GM18873 (cell line): ENCODE measurements around the gene ZNF280C.
"Not testable (repeated sequence)": the region's sequence is repeated elsewhere in the genome, so short reads cannot be mapped to it uniquely, and the experiment has no call there.

Source experiments
- ATAC-seq: cut with Tn5 transposase; IDR thresholded peaks from one replicate; pipeline ENCODE4 v1.9.1; 2021; ENCODE audit warnings: mild to moderate bottlenecking, moderate library complexity, moderate number of reproducible peaks; ENCODE audit not compliant: unreplicated experiment, low FRiP score

Gene ZNF280C, protein sequence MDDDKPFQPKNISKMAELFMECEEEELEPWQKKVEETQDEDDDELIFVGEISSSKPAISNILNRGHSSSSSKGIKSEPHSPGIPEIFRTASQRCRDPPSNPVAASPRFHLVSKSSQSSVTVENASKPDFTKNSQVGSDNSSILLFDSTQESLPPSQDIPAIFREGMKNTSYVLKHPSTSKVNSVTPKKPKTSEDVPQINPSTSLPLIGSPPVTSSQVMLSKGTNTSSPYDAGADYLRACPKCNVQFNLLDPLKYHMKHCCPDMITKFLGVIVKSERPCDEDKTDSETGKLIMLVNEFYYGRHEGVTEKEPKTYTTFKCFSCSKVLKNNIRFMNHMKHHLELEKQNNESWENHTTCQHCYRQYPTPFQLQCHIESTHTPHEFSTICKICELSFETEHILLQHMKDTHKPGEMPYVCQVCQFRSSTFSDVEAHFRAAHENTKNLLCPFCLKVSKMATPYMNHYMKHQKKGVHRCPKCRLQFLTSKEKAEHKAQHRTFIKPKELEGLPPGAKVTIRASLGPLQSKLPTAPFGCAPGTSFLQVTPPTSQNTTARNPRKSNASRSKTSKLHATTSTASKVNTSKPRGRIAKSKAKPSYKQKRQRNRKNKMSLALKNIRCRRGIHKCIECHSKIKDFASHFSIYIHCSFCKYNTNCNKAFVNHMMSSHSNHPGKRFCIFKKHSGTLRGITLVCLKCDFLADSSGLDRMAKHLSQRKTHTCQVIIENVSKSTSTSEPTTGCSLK

GRCh38 chrX:130268449-130269170 is at the start of gene ZNF280C:
Gene ZNF280C (minus strand): TSS chrX:130268899. CDS start chrX:130260449, 8,450 bp downstream.
- ATAC-seq = peak; percentile 78

- ATAC-seq = no peak
These were observed 36.1 kb upstream of the ZNF280C start for GRCh38 chrX:130304587-130305368.

GRCh38 chrX:130301977-130302376 is 33.3 kb upstream of the ZNF280C start:
- no peak for ATAC-seq

DNA sequence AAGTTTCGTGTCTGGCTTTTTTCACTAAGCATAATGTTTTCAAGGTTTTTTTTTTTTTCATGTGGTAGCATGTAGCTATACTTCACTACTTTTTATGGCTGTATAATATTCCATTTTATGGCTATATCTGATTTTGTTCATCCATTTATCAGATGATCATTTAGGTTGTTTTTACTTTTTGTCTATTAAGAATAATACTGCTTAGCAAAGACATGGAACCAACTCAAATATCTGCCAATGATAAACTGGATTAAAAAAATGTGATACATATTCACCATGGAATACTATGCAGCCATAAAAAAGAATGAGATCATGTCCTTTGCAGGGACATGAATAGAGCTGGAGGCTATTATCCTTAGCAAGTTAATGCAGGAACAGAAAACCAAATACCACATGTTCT is 32.7 kb upstream of the ZNF280C start:
- no peak for ATAC-seq

DNA sequence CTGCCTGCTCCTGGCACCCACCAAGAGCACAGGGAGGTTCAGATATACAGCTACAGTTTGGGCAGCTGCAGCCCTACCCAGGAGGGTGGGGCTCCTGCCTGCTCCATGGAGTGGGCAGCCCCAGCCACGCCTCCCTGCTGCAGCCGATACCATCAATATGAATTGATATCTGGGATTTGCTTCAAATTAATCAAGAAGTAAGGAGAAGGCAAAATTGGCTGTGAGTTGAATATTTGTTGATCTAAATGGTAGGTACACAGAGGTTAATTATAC is 31.2 kb upstream of the ZNF280C start:
- no peak for ATAC-seq

DNA sequence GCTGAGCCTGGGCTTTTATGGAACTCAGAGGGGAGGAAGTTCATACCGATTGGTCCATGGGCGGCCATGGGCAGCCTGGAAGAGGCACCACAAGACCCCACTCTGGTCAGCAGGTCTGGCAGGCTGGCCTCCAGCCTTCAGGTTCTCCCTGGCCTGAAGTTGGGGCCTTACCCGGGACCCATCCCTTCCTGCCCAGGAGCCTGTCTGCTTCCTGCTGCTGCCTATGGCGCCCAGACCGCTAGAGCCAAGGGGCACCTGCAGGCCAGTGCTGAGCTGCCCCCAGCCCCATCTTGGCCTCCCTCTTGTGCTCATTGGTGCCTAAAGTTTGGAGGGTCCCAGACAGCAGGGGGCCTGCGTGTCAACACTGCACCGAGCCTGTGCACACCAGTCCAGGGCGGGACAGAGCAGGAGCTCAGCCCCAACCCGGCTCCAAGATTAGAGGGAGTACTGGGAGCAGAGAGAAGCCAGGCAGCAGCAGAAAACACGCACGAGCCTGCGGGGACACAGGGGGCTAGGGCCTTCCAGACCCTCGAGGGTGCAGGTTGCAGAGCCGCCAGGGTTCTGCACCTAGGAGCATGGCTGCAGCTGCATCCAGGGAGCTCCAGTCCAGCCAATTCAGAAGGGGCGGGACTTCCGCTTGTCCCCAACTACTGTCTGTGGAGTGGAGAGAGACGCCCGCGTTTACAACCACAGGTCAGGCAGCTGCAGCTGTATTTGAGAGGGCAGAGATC is 30.7 kb upstream of the ZNF280C start:
- no peak for ATAC-seq

DNA sequence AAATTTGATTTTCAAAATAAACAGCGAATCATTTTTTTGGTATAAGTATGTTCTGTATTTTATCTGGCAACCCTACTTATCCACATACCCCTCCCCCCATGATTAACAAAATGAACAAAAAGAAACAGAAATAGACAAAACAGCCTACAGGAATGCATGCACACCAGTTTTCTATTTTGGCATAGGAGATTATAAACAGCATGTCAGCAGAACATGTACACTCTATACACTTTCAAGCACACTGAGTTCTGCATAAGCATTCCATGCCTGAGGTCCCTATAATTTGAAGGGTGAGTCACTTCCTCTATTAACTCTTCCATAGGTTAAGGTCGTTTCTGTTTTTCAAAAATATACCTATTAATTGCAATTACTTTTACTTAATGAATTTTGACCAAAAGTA is 28.0 kb upstream of the ZNF280C start:
- ATAC-seq = no peak

GRCh38 chrX:130296297-130296678 is 27.6 kb upstream of the ZNF280C start:
- no peak for ATAC-seq

DNA sequence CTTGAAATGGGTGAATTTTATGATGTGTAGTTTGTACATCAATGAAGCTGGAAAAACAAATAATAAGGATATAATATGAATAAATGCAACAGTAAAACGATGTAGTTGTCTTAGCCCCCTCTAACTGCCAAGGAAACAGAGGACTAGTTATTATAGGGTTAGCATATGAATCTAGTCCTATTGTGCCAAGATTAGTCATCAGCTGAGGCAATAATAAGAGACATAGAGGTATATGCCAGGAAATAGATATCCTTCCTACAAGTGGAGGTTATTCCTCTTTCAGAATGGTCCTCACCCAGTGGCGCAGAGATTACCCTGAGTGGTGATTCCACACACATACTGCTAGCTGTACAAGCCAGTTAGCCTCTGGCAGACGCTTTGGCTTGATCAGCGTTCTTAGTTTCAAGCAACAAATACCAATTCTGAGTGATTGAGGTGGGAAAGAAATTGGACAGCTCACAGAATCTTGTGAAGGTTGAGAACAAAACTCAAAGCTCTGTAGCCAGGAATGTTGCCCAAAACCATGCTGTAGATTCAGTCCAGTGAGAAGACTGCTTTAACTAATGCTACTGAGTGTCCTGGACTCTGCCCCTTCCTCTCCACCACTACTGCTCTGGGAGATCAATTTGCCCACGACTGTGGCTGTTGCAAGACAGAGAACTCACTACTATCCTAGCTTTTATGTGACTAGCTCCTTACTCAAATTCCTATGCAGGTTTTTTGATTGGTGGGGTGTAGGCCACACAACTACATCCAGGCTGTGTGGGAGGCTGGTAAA is 27.0 kb upstream of the ZNF280C start:
- ATAC-seq = no peak

DNA sequence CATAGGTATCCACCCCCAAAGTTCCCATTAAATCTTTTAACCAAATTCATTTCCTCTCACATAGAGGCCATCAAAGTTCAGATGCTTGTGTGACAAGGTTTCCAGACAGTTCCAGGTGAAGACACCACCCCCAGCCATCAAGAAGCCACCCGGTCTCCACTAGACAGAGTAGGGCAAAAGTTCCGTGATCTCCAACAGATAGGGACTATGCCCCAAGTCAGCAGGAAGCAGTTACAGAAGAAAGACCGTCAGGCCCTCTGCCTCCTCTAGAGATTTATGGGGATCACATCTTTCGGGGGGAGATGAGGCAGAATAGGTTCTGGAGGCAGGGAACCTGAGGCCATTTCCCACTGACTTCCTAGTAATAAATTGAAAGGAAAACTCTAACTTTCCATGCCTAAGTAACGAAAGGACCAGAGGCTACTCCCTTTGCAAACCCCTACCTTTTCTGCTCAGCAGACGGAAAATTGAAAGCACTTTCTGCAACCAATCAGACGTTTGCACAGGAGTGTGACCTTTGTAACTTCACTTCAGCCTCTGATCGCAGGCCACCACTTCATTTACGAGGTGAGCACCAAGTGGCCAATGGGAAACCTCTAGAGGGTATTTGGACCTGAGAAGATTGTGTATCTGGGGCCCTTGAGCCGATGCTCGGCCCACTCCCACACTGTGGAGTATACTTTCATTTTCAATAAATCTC is 18.5 kb upstream of the ZNF280C start:
- ATAC-seq = no peak

- no peak for ATAC-seq
These were observed 17.0 kb upstream of the ZNF280C start for GRCh38 chrX:130285710-130286109.

DNA sequence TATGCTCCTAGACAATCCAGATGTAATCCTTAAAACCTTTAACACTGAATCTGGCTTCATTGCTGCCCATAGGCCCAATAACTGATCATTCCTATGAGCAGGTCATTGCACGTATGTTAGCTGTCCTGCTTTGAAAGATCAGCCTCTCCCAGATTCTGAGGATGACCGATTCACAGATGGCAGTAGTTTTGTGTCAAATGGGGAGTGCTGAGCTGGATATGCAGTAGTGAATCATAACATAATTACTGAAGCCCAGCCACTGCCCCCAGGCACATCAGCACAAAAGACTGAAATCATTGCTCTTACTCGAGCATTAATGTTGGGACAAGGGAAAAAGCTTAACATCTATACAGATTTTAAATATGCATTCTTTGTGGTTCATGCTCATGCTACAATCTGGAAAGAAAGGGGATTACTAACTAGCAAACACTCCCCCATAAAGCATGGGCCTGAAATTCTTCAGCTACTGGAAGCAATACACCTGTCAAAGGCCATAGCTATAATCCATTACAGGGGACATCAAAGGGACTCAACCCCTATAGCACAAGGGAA is 16.4 kb upstream of the ZNF280C start:
- ATAC-seq = no peak

GRCh38 chrX:130282151-130282550 is 13.5 kb upstream of the ZNF280C start:
- no peak for ATAC-seq

DNA sequence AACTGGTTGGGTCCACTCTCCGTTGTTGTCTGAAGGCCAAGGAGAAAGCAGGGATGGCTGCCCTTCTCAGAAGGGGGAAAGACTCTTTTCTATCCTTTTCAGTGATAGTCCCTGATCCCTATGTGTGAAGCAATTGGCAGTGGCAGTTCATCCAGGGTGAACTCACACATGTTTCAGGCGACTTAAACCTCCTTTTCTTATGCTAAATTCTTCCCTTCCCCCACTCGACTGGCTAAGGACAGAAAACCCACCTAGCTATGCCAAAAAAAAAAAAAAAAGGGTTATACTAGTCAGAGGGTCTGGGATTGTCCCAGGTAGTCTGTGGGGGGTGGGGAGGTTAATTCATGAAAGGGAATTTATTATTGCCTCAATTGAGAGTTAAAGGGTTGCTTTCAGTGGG is 12.2 kb upstream of the ZNF280C start:
- no peak for ATAC-seq

GRCh38 chrX:130272253-130272652 is 3.6 kb upstream of the ZNF280C start:
- not testable (repeated sequence) for ATAC-seq

- not testable (repeated sequence) for ATAC-seq
These were observed 692 bp upstream of the ZNF280C start for GRCh38 chrX:130269391-130269790.

DNA sequence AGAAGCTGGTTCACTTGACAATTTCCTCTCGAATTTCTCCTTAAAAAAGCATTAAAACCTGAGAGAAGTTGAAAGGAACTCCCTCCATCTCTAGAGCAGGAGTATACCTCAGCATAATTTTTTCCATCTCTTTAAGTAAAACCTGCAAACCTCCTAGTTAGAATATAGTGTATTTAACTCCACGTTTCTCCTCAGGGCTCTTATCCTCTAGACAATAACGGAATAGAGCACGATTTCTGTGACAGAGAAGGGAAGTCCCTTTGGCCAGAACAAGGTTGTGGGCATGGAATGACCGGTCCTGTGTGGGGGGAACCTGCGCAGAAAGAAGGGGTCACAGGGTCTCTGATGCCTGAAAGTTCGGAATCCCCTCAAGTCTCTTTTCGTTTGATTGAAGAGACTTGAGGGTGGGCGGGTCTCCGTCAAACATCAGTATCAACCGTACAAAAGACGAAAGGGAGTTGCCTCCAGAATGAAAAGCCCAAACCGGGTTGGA is 697 bp downstream of the ZNF280C start:
- ATAC-seq = no peak

DNA sequence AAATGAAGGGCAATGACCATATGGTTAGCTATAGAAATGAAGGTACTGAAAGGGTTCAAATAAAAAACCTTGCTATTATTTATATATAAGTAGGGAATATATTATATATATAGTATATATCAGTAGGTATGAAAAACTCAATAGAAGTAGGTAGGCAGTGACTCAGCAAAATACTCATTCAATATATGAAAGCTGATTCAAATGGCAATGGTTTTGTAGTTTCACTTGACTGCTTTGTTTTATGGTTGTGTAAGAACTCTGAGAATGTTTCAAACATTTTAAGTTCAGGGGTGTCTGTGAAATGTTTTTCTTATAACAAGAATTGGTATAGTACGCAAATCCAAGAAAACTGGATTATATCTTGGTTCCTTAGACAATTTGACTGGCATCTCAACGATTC is 4.1 kb downstream of the ZNF280C start:
- no peak for ATAC-seq
